Activated T-helper 1 cell treated with Interleukin-2 at 50 U/mL for 16 hours (primary cell): Measurements from ENCODE around the gene CSNK2B.
"Not testable (repeated sequence)": the region's sequence is repeated elsewhere in the genome, so short reads cannot be mapped to it uniquely, and the experiment has no call there.

Source experiments
- DNase-seq: peaks from one replicate; pipeline ENCODE4 v3.0.0-alpha.2; 2020; ENCODE audit warnings: low read depth

Gene CSNK2B

DNA sequence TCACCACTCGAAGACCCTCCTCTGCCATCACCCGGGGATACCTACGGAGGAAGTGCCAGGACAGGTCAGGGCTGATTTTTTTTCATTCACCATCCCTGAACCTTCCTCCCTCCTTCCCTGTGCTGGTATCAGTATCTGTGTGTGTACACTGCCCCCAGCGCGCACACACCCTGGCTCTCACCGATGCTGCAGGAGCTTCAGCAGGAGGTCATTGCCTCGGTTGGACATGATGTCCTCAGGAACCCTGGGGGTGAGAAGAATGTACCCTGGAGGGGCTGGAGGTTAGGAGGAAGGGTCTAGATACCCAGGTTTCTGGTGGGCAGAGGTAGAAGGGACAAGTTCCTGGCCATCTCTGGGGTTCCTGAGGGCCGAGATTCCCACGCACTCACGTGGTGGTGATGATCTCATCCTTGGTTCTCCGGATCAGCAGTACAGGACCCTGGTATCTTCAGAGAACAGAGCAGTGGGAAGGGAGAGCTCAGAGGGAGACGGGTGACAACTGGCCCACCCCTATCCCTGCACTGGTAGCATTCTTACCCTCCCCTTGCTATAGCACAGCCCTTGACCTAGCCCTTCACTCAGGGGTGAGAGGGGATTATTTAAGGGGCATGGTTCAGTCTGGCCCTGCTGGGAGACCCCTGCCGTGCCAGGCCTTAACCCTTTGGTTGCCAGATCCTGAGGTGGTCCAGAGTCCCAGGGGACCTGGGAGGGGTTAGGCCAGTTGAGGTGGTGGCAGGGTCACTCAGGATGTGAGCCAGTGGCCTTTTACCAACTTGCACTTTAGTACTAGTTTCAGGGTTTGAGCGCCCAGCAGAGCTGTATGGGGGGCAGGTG, 22.2 kb downstream of the CSNK2B start:
- DNase-seq: no peak

DNA sequence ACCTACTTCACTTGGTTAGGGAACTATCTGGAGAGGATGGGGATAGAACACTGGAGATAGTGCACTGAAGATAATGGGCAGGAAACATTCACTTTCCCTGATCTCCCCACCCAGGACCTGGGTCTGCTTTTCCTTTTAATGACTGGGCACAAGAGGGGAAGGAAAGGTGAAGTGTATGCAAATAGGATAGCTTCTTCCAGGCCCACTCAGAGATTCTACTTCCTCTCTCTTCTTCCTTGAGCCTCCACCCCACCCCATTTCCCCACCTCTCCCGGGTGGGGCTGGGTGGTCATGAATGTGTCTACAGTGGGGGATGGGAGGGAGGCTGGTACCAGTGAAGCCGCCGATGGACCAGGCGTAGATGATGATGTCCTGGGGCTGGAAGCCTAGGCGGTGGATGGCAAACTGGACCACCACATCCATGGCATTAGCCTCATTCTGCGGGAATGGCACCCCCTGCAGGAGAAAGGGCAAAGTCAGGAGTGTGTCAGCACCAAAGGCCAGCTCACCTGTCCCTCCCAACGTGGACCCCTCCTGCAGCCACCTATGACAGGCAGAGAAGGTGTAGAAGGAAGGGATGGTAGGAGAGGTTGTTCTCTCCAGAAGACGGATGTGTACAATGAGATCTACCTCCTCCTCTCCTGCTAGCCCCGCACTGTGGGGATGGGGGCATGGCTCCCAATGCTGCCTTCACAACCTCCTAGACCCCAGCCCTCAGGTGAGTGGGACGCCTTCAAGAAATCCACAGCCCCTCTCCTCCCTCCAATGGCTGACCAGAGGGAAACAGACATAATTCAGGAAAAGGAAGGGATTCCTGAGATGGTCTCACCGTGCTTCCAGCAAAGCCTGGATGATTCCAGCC, 23.6 kb downstream of the CSNK2B start:
- no peak for DNase-seq

DNA sequence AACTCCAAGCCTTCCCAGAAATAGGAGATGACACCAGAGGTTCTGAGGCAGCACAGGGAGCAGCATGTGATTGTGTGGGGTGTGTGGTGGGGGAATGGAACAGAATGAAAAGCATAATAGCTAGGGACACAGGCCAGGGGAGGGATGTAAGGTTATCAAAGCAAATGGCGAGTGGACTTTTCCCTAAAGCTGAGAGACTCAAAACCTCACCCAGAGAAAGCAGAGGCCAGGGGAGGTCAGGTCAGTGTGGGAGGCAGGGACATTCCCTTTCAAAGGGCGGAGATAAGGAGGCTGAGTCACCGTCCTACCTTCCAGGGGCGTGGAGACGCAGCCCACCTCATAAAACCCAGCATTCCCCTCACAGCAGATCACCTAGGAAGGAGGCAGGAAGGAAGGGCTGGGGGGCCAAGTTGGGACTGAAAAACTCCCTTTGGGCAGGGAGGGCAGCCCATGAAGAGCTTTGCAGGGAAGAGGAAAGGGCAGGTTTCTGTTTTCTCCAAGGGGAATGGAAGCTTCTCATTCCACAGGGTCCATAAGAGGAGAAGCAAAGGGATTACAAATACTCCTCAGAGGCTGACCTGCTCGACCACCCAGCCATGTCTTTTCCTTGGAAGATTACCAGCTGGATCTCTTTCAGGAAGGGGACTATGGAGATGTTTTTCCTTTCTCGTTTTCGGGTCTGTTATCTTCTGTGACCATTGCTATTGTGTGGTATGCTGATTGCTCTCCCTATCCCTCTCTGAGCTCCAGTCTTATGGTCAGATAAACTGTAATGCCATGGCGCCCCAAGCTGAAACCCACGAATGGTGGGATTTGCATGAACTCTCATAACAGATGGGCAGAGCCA, 24.6 kb downstream of the CSNK2B start:
- DNase-seq: no peak

DNA sequence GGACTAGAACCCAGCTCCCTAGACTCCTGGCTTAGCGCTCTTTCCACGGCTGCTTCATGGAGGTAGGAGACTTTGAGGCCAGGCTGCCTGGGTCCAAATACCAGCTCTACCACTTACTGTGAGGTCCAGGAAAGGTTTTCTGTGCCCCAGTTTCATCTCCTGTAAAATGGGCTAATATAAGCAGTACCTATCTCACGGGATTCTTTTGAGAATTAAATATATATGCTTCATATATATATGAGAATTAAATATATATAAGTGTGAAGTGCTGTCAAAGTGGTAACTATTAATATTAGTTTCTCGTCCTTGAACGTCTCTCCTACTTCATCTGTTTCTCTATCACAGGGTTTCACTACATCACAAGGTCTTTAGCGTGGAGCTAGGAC, 25.2 kb downstream of the CSNK2B start:
- no peak for DNase-seq

DNA sequence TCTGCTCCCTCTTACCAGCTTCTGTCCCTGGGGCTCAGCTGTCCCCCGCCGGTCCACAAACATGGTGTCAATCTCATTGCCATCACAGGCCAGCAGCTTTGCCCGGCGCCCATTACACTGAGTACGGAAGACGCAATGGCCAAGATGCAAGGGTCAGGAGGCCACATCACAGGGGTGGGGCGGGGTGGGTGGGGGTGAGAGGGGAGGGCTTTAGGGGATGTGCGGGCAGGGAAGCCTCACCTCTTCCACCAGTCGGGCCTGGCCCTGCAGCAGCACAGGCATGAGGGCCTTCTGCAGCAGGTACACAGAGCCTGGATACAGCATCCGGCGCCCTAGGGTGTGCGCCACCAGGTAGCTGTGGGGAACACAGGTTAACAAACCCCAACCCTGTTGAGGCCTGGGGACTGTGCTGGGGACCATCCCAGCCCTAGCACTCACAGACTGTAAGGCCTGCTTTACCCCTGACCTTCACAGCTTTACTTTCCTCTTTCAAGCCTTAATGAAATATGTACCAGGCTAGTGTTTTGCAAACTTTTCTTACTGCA, 25.8 kb downstream of the CSNK2B start:
- no peak for DNase-seq

DNA sequence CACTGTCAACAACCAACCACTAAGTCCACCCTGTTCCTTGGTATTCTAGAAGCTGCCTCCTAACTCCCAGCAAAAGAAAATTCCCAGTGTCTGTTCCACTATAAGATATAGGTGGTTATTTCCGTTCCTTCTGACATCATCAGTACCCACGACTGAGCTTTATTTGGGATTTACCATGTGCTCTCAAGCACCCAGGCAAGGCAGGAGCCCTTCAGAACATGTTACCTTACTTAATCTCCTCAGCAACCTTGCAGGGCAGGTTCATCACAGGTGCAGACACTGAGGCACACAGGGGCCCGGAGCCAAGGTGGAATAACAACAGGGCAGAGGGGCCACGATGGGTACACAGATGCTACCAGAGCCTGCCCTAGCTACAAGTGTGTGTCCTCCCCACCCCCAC, 26.5 kb downstream of the CSNK2B start:
- no peak for DNase-seq

DNA sequence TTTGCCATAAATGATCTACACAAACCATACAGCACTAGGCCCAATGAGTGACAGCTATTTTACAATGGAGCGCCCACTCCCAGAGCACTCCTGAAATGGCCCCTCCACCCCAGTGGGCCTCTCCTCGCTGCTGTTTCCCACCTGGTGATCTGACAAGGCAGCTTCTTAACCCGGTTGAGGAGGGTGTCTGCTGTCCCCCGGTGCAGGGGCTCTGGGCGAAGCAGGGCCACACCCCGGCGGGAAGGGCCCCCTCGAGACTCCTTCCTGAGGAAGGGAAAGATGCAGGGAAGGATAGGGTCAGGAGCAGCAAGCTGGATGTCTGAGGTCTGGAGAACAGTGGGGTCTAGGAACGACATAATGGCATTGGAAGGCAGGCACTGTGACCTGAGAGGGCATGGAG, 27.0 kb downstream of the CSNK2B start:
- no peak for DNase-seq

DNA sequence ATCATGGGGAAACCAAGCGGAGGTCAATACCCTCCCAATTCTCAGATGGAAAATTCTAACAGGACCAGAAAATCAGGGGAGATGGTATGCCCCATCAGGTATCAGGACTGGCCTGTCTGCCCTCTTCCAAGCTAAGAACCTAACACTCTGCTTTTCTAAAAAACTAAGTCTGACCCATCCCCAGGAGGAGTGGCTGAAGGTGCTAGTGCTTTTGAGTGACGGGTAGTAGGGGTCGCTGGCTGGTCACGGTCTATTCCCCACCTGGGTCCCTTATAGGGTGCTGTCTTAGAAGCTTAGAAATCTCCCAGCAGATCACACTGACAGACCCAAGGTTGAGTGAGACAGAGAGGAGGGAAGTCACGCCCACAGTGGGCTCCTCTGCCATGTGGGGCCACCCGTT, 27.7 kb downstream of the CSNK2B start:
- DNase-seq: no peak

DNA sequence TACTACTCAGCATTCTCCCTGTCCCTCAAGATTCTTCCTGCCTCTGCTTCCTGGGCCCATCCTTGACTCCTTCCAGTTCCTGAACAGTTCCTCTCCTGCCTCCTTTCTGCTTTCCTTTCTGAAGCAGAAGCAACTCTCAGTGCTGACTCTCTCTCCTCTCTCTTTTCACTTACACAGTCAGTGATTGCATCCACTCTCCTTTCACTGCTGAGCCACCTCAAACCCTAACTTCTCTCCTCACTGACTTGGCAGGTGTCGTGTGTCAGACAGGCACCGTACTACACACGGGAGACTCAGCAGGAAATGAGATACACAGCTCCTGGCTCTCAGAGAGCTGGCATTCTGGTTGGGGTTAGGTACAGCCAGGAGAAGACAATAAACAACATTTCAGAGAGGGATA, 31.7 kb downstream of the CSNK2B start:
- no peak for DNase-seq

DNA sequence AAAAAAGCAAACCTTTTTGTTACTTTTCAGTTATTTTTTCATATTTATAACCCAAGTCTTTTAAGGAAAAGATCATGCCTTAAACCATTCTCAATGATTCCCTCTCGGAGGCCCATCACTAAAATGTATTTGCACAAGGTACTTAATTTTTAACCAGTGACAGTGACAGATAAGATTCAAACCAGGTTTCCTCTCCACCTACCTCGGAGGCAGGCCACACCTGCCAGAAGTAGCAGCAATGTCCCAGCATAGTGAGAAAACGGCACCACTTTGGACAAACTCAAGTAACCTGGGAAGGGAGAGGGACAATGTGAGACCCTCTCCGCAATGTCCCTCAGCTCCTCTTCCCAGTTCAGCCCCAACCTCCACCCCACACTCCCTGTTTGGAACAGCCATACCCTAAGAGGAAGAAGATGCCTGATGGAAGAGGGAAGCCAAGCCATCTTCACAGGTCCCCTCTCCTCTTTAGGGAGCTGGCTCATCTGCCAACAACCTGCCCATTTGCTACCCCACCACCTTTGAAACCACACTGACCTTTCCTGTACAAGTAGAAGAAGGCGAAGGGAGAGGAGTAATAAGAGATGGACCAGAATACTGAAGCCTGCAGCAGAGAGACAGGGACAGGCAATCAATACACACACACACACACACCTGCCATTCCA, 35.0 kb downstream of the CSNK2B start:
- DNase-seq: no peak

DNA sequence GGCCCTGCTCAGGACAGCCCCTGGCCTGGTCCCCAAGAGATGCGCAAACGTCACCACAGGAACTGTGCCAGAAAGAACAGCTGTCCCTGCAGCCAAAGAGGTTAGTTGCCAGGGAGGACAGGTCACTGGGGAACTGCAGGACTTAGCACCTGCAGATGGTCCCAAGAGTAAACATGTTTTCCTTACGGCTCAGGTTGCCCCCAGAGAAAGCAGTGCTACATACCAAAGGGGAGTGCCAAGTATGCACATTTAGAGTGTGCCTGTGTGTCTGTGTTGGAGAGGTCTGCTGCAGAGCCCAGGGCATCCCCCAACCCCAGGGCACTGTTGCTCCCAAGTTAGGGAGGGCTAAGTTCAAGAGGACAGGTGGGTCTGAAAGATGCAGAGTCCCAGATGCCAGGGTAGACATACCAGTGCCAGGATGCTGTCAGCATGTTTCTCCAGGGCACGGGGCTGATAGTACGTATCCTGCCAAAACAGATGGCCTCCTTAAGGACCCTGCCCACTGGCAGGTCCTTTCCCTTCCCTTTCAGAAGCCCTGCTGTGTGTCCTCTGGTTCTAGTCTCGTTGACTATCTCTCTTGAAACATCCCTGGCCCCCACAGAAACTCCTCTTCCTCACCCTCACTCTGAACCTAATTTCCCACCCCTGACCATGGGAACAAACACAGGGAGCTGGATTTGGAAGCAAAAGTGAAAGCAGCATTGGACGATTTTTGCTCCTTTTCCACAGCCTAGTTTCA, 36.0 kb downstream of the CSNK2B start:
- no peak for DNase-seq

DNA sequence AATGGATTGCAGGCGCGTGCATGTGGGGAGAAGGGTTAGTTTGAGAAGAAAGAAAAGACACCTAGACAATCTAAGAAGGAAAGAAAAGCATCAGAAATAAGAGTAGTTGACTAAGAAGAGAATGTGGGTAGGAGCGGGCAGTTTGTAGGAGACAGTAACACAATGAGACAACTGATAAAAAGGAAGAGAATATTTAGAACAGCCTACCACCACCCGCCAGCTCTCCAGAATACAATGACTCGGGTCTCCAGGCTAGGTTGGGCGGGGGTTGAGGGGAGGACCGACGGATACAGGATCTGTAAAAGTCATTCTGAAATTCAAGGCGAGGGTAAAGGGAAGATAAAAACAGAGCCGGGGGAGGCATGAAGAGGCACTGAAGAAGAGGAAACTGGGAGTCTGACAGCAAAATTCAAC, 36.5 kb downstream of the CSNK2B start:
- DNase-seq: no peak

DNA sequence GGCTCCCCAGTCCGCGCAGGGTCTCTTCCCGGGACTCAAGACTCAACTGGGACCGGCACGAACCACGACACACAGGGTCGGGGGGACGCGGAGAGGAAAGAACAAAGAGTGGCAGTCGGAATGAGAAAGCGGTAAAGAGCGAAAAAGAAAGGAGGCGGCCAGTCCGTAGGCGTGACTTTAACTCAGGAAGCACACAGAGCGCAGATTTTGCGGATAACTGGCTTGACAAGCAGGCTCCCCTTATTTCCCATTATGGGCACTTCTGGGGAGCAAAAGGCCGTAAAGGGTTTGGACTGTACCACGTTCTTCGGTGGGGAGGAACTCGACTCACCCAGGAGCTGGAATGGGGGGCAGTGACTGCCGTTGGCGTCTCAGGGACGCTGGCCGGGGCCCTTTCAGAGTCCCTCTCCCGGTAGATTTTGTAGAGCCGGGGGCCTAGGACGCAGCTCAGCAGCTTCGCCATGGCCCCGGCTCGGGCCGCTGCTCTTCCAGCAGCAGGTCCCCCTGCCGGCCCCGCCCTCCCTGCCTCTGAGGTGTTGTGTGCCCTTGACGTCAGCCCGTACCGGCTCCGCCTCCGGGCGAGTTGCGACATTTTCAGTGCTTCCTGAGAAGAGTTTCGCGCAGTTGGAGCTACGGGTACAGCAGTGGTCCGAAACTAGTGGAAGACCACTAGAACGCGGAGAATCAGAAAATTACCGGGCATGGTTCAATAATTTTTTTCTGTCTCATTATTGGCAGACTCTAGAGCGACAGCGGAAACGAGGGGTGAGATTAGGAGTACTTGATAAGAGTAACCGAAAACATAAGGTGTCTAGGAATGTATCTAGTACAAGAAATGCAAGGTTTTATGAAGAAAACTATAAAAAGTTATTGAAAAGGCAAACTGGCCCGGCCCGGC, 37.2 kb downstream of the CSNK2B start, which contains the start of gene ABHD16A:
Gene ABHD16A (minus strand): TSS at position 506 of the 898 bp plus-strand sequence. CDS start 43 bp downstream, at position 463.
- DNase-seq: peak; percentile 93

DNA sequence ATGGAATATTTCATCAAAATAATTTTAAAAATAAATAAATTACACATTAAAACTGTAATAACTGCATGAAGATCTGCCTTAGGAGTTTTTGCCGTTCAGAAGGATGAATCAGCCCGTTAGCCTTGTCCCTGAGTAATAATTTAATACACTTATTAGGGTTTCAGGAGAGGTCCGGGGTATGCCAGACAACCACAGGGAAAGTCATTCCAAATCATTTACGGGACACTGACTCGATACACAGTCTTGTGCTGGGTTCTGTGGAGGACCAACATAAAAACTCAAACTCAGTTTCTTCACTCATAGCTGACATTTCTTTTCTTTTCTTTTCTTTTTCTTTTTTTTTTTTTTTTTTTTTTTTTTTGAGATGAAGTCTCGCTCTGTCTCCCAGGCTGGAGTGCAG, 40.1 kb downstream of the CSNK2B start:
- no peak for DNase-seq

DNA sequence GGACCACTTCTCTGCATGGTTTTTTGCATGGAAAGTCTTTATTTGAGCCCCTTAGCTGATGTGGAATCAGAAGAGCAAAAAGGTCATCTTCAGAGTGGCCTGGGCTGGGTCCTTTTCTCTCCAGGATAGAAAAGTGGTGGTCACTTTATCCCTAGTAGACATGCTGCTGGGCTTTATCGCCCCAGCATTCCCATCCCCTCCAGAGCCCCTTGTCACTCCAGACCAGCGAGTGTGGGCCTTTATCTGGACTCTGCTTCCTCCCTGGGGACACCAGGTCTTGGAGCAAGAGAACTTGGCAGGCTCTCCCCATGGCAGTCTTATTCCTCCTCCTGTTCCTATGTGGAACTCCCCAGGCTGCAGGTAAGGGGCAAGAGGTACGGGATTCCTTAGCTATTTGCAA, 40.7 kb downstream of the CSNK2B start, which contains the start of gene LY6G6F:
Gene LY6G6F (plus strand): TSS at position 268 of the 400 bp plus-strand sequence. CDS start 41 bp downstream, at position 309.
- DNase-seq: no peak

DNA sequence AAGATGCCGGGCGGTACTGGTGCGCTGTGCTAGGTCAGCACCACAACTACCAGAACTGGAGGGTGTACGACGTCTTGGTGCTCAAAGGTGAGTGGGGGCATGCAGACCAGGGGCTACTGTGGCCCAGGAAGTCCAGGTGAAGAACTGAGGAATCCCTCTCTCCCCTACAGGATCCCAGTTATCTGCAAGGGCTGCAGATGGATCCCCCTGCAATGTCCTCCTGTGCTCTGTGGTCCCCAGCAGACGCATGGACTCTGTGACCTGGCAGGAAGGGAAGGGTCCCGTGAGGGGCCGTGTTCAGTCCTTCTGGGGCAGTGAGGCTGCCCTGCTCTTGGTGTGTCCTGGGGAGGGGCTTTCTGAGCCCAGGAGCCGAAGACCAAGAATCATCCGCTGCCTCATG, 41.8 kb downstream of the CSNK2B start:
- no peak for DNase-seq

DNA sequence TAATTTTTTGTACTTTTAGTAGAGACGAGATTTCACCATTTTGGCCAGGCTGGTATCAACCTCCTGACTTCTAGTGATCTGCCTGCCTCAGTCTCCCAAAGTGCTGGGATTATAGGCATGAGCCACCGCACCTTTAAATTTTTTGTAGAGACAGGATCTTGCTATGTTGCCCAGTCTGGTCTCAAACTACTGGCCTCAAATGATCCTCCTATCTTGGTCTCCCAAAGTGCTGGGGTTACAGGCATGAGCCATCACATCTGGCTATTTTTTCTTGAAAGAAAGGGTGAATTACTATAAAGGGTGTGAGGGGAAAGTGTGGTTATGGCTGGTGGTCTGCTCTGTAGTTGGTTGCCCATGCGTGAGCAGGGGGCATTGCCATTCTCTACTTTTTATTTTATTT, 42.3 kb downstream of the CSNK2B start:
- DNase-seq: no peak

DNA sequence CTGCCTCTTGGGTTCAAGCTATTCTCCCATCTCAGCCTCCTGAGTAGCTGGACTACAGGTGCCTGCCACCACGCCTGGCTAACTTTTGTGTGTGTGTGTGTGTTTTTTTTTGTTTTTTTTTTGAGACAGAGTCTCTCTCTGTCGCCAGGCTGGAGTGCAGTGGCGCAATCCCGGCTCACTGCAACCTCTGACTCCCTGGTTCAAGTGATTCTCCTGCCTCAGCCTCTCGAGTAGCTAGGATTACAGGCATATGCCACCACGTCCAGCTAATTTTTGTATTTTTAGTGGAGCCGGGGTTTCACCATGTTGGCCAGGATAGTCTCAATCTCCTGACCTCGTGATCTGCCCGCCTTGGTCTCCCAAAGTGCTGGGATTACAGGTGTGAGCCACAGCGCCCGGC, 43.3 kb downstream of the CSNK2B start:
- not testable (repeated sequence) for DNase-seq

DNA sequence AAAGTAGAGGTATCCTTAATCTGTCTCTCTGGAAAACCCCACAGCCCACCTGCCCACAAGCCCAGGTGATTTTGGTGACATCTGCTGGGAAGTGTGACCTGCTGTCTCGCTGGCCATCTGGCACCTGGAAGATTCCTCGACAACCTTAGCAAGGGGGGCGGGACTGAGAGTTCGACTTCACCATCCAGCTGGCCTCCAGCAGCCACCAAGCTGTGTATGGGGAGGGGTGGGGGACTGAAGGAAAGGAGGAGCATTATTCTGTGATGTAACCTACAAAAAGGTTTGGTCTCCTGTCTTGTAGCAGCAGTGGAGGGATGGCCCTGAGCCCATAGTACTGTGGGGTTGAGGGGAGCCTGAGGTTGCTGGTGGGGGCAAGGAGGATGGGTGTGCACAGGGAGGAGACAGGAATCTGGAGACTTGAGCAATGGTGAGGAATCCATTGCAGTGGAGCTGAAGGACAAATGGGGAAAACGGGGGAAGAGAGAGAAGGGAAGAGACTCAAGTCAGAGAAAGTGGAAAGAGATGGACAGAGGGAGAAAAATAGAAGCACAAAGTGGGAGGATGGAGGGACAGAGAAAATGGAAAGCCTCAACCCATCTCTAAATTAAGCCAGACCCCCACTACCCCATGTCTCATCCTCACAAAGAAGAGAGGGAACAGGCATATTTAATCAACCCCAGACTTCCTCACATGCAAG, 44.8 kb downstream of the CSNK2B start:
- DNase-seq: no peak
